Colonic mucosa (tissue), 4 donors: ENCODE data around the gene COX19. TPM values are rescaled to one million over a fixed set of nuclear protein-coding genes. Genes with fewer than 3 reads are reported as not detected.

Source experiments
- DNase-seq: peaks from one replicate; pipeline ENCODE4 v3.0.0-alpha.2; 2020
- H3K27ac ChIP-seq: fragments of 200-600 bp; one replicate; pipeline ENCODE4 v1.8.0; 2021
- H3K27me3 ChIP-seq: fragments of 200-600 bp; one replicate; pipeline ENCODE4 v1.8.0; 2021
- H3K36me3 ChIP-seq: fragments of 200-600 bp; one replicate; pipeline ENCODE4 v1.8.0; 2021
- H3K4me1 ChIP-seq: fragments of 200-600 bp; one replicate; pipeline ENCODE4 v1.8.0; 2021; ENCODE audit warnings: mild to moderate bottlenecking
- H3K4me3 ChIP-seq: fragments of 200-600 bp; one replicate; pipeline ENCODE4 v1.8.0; 2021
- H3K9ac ChIP-seq, 2 donors: one replicate each; pipeline ENCODE4 v1.7.0; 2013; ENCODE audit warnings: control low read depth in 2 of 2, low read depth in 2 of 2, low read length in 2 of 2
- H3K9me3 ChIP-seq: fragments of 200-600 bp; one replicate; pipeline ENCODE4 v1.8.0; 2021
- CTCF ChIP-seq: fragments of 200-600 bp; IDR thresholded peaks from one replicate; pipeline ENCODE4 v1.8.0; 2022; ENCODE audit warnings: antibody characterized with exemption, mild to moderate bottlenecking
- intact Hi-C: fragments of 100-400 bp; cut with DNase I; formaldehyde crosslinking; loops from one replicate; pipeline ENCODE4 v1.14.1; 2022
- total RNA-seq, 2 donors: library from RNA; stranded (reverse); fragmentation: NEBNext Ultra II Directional in 1 of 2; extraction: Animal tissue kit (Norgen Biotek cat#: 25700) in 1 of 2; gene quantifications; one replicate each; pipeline ENCODE4 v1.2.1, GENCODE V29; 2021
- donor health status: healthy.
- donor health status: DM: no; HTN: no; CAD: no.
- donor health status: DM: no; HTN: no; CAD: no.

Gene COX19
- total RNA-seq, 2 donors from 2014 or later: 11.6 to 16.5 TPM

DNA sequence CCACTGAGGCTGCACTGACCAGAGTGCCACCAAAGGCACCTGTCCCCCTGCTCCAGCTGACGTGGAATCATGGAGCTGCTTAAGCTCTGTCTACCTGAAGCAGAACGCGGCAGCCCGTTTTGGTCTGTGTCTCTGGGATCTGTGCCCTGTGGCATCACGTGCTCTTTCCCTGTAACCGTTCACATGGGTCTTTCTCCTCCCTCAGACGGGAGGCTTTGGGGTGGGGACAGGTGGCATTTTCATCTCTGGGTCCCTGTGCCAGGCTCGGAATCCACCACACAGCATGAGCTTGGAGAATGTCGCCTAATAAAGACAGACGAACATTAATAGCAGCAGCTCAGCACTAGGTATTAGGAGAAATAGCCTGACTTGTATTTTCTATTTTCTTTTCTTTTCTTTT lies 19.3 kb downstream of the COX19 start:
- Histone ChIP-seq H3K9ac (no peak overlapping the region), H3K9me3 (no peaks in the 10 kb centered on the region), H3K36me3 (no peaks in the 10 kb centered on the region), H3K27ac (no peak overlapping the region), H3K4me3 (no peak overlapping the region), H3K27me3 (no peaks in the 10 kb centered on the region), H3K4me1 (peaks cover 4% of the 10 kb centered on the region)
- DNase-seq: no peak
- intact Hi-C loops: no loop called here
- TF ChIP-seq CTCF: no peak

GRCh38 chr7:954330-955238 lies 20.8 kb downstream of the COX19 start, which contains the start of gene ADAP1:
Gene ADAP1 (minus strand): TSS chr7:954680. CDS start chr7:954477, 203 bp downstream.
- H3K27me3 ChIP-seq: no peaks in the 10 kb centered on the region
- H3K9ac ChIP-seq: peak within 1 kb of the TSS; percentile 79 to 86
- H3K4me1 ChIP-seq: peaks cover 4% of the 10 kb centered on the region
- H3K4me3 ChIP-seq: peak within 1 kb of the TSS; percentile 53
- no peaks in the 10 kb centered on the region for H3K36me3 ChIP-seq
- intact Hi-C loops: loop anchor here (2.0 kb wide), 1 partner anchor 46 kb away; no protein-coding TSS in a partner anchor
- TF ChIP-seq CTCF: no peak
- peak; percentile 51 for DNase-seq
- H3K9me3 ChIP-seq: no peaks in the 10 kb centered on the region
- peak within 1 kb of the TSS; percentile 82 for H3K27ac ChIP-seq

- no peaks in the 10 kb centered on the region for H3K36me3 ChIP-seq
- peak overlapping the region; percentile 82 for H3K27ac ChIP-seq
- peak overlapping the region; percentile 79 to 86 for H3K9ac ChIP-seq
- TF ChIP-seq CTCF: no peak
- peak overlapping the region; percentile 53 for H3K4me3 ChIP-seq
- DNase-seq: peak; percentile 85
- intact Hi-C loops: loop anchor here (2.0 kb wide), 1 partner anchor 45 kb away; no protein-coding TSS in a partner anchor
- H3K27me3 ChIP-seq: no peaks in the 10 kb centered on the region
- no peaks in the 10 kb centered on the region for H3K4me1 ChIP-seq
- no peaks in the 10 kb centered on the region for H3K9me3 ChIP-seq
Measured at GRCh38 chr7:953547-954327, 21.6 kb downstream of the COX19 start.

GRCh38 chr7:952548-953441 lies 22.6 kb downstream of the COX19 start:
- Histone ChIP-seq H3K9me3 (no peaks in the 10 kb centered on the region), H3K9ac (peak overlapping the region; percentile 79 to 86), H3K4me3 (peak overlapping the region; percentile 53), H3K36me3 (no peaks in the 10 kb centered on the region), H3K27me3 (no peaks in the 10 kb centered on the region), H3K4me1 (no peaks in the 10 kb centered on the region), H3K27ac (peak overlapping the region; percentile 82)
- no peak for TF ChIP-seq CTCF
- intact Hi-C loops: no loop called here
- no peak for DNase-seq
